Osteoblast (primary cell): ENCODE data around the gene PPP3CA. TPM values are rescaled to one million over a fixed set of nuclear protein-coding genes. Genes with fewer than 3 reads are reported as not detected.

Experiments
- DNase-seq: peaks from one replicate; pipeline ENCODE4 v3.0.0; 2011; ENCODE audit warnings: low spot score, mixed read lengths; ENCODE audit not compliant: insufficient read length; ENCODE audit errors: missing footprints
- H2AFZ ChIP-seq: 2 replicates; pipeline ENCODE4 v1.6.0; 2011; ENCODE audit warnings: mild to moderate bottlenecking, low read length
- H3K27ac ChIP-seq: 2 replicates; pipeline ENCODE4 v1.5.1; 2011; ENCODE audit warnings: mild to moderate bottlenecking, low read depth, low read length, moderate library complexity
- H3K27me3 ChIP-seq: 2 replicates; pipeline ENCODE4 v1.6.0; 2012; ENCODE audit warnings: mild to moderate bottlenecking, control low read depth, inconsistent platforms, low read length, moderate library complexity; ENCODE audit not compliant: insufficient read depth
- H3K36me3 ChIP-seq: 2 replicates; pipeline ENCODE4 v1.5.1; 2011; ENCODE audit warnings: mild to moderate bottlenecking, low read length, control low read depth, moderate library complexity; ENCODE audit not compliant: insufficient read depth
- H3K4me1 ChIP-seq: 2 replicates; pipeline ENCODE4 v1.5.1; 2011; ENCODE audit warnings: mild to moderate bottlenecking, low read length, control low read depth, moderate library complexity; ENCODE audit not compliant: insufficient read depth
- H3K4me2 ChIP-seq: 2 replicates; pipeline ENCODE4 v1.6.0; 2011; ENCODE audit warnings: mild to moderate bottlenecking, low read length; ENCODE audit not compliant: insufficient read depth
- H3K4me3 ChIP-seq: fragments of 200-600 bp; sonication (generic); 3 replicates; pipeline ENCODE4 v1.5.1; 2012; ENCODE audit warnings: mild to moderate bottlenecking, low read length, inconsistent platforms; ENCODE audit not compliant: insufficient read depth
- H3K79me2 ChIP-seq: 2 replicates; pipeline ENCODE4 v1.6.0; 2012; ENCODE audit warnings: mild to moderate bottlenecking, low read length, control low read depth, inconsistent platforms; ENCODE audit not compliant: insufficient read depth
- H3K9me3 ChIP-seq: 2 replicates; pipeline ENCODE4 v1.5.1; 2011; ENCODE audit warnings: low read depth, low read length, control low read depth
- H4K20me1 ChIP-seq: 2 replicates; pipeline ENCODE4 v1.6.0; 2012; ENCODE audit warnings: mild to moderate bottlenecking, low read length, control low read depth; ENCODE audit not compliant: insufficient read depth
- CTCF ChIP-seq: IDR thresholded peaks from 2 replicates; pipeline ENCODE4 v1.5.1; 2011; ENCODE audit warnings: mild to moderate bottlenecking, low read depth, low read length, moderate library complexity; ENCODE audit errors: extremely low read depth
- total RNA-seq: library from RNA; depleted of rRNA; stranded (reverse); fragments of >200 nt; gene quantifications from 2 replicates; pipeline ENCODE4 v1.2.3, GENCODE V29; 2012

Gene PPP3CA
- total RNA-seq, 1 donor, result 80.0 TPM

- H3K4me2 ChIP-seq, result no peak overlapping the region
These were observed 20.8 kb downstream of the PPP3CA start for GRCh38 chr4:101326576-101326975.

GRCh38 chr4:101322743-101323142 lies 24.6 kb downstream of the PPP3CA start:
- Histone ChIP-seq H3K27me3 (no peaks in the 10 kb centered on the region), H3K79me2 (peaks cover 87% of the 10 kb centered on the region), H3K36me3 (no peaks in the 10 kb centered on the region), H3K4me2 (no peak overlapping the region), H3K4me3 (no peak overlapping the region), H4K20me1 (peaks cover 44% of the 10 kb centered on the region), H2AFZ (no peak overlapping the region), H3K9me3 (no peaks in the 10 kb centered on the region), H3K4me1 (peaks cover 9% of the 10 kb centered on the region), H3K27ac (no peak overlapping the region)
- TF ChIP-seq CTCF, result no peak
- no peak for DNase-seq

More at GRCh38 chr4:101326576-101326975, 20.8 kb downstream of the PPP3CA start:
- no peak overlapping the region for H2AFZ ChIP-seq
- DNase-seq, result no peak
- H3K4me3 ChIP-seq, result no peak overlapping the region
- peaks cover 10% of the 10 kb centered on the region for H3K4me1 ChIP-seq
- H3K9me3 ChIP-seq, result no peaks in the 10 kb centered on the region
- H3K27ac ChIP-seq, result no peak overlapping the region
- peaks cover 93% of the 10 kb centered on the region for H3K79me2 ChIP-seq
- no peak for TF ChIP-seq CTCF
- no peaks in the 10 kb centered on the region for H3K36me3 ChIP-seq
- no peaks in the 10 kb centered on the region for H3K27me3 ChIP-seq
- peaks cover 56% of the 10 kb centered on the region for H4K20me1 ChIP-seq

- Histone ChIP-seq H3K27ac (no peak overlapping the region), H3K4me2 (peak overlapping the region; percentile 41), H3K79me2 (peaks cover 86% of the 10 kb centered on the region), H2AFZ (no peak overlapping the region), H4K20me1 (peaks cover 44% of the 10 kb centered on the region), H3K27me3 (no peaks in the 10 kb centered on the region), H3K4me3 (no peak overlapping the region), H3K36me3 (no peaks in the 10 kb centered on the region), H3K4me1 (peaks cover 9% of the 10 kb centered on the region), H3K9me3 (no peaks in the 10 kb centered on the region)
- TF ChIP-seq CTCF, result no peak
- DNase-seq, result no peak
These were observed 25.8 kb downstream of the PPP3CA start for GRCh38 chr4:101321481-101322042.

GRCh38 chr4:101315786-101316185 lies 31.5 kb downstream of the PPP3CA start:
- Histone ChIP-seq H3K4me2 (no peak overlapping the region), H3K4me3 (no peak overlapping the region), H3K36me3 (no peaks in the 10 kb centered on the region), H3K79me2 (peaks cover 86% of the 10 kb centered on the region), H4K20me1 (peaks cover 8% of the 10 kb centered on the region), H3K4me1 (no peaks in the 10 kb centered on the region), H3K27ac (no peak overlapping the region), H3K9me3 (no peaks in the 10 kb centered on the region), H2AFZ (no peak overlapping the region), H3K27me3 (no peaks in the 10 kb centered on the region)
- no peak for TF ChIP-seq CTCF
- no peak for DNase-seq
